Epithelial cell of proximal tubule (primary cell): ENCODE data around the gene PCTP. TPM values are rescaled to one million over a fixed set of nuclear protein-coding genes. Genes with fewer than 3 reads are reported as not detected.

Experiments used
- DNase-seq: peaks from one replicate; pipeline ENCODE4 v3.0.0-alpha.2; 2011; ENCODE audit warnings: low read depth
- H3K4me3 ChIP-seq: 2 replicates; pipeline ENCODE4 v1.5.1; 2011; ENCODE audit warnings: low read depth, mild to moderate bottlenecking, low read length
- CTCF ChIP-seq: conservative IDR thresholded peaks from 2 replicates; pipeline ENCODE4 v1.5.1; 2012; ENCODE audit warnings: low read depth, mild to moderate bottlenecking, low read length
- total RNA-seq: library from RNA; depleted of rRNA; stranded (reverse); fragments of >200 nt; gene quantifications from 2 replicates; pipeline ENCODE4 v1.2.3, GENCODE V29; 2015

The PCTP gene
- total RNA-seq, 1 donor from 2014 or later = 11.4 TPM

GRCh38 chr17:55764610-55765009 lies 13.8 kb downstream of the PCTP start:
- TF ChIP-seq CTCF = no peak
- no peak overlapping the region for H3K4me3 ChIP-seq
- DNase-seq = no peak

- TF ChIP-seq CTCF = no peak
- DNase-seq = no peak
- no peak overlapping the region for H3K4me3 ChIP-seq
Measured at GRCh38 chr17:55765472-55765871, 14.6 kb downstream of the PCTP start.

GRCh38 chr17:55768936-55769624 lies 18.2 kb downstream of the PCTP start:
- TF ChIP-seq CTCF = no peak
- no peak for DNase-seq
- no peak overlapping the region for H3K4me3 ChIP-seq

GRCh38 chr17:55769625-55770000 lies 18.8 kb downstream of the PCTP start:
- DNase-seq = peak; percentile 52
- no peak for TF ChIP-seq CTCF
- no peak overlapping the region for H3K4me3 ChIP-seq

GRCh38 chr17:55770196-55770870 lies 19.5 kb downstream of the PCTP start:
- TF ChIP-seq CTCF = peak; percentile 58
- peak; percentile 26 for DNase-seq
- H3K4me3 ChIP-seq = no peak overlapping the region

GRCh38 chr17:55772086-55772485 lies 21.2 kb downstream of the PCTP start:
- TF ChIP-seq CTCF = peak; percentile 17
- DNase-seq = no peak
- no peak overlapping the region for H3K4me3 ChIP-seq

- no peak for TF ChIP-seq CTCF
- no peak overlapping the region for H3K4me3 ChIP-seq
- no peak for DNase-seq
Measured at GRCh38 chr17:55773671-55774070, 22.8 kb downstream of the PCTP start.
